GM23248 (cell line): ENCODE data around the gene INHBB.

Source experiments
- EZH2 ChIP-seq: fragments of 200-600 bp; sonication (generic); IDR thresholded peaks from 2 replicates; pipeline ENCODE4 v1.6.1; 2018; ENCODE audit warnings: antibody characterized with exemption, mild to moderate bottlenecking; ENCODE audit not compliant: insufficient read depth, poor library complexity, severe bottlenecking
- EZH2phosphoT487 ChIP-seq: fragments of 200-600 bp; sonication (generic); IDR thresholded peaks from 2 replicates; pipeline ENCODE4 v1.6.1; 2018; ENCODE audit warnings: antibody characterized with exemption, moderate library complexity, mild to moderate bottlenecking, low read depth; ENCODE audit not compliant: insufficient read depth

- TF ChIP-seq EZH2: no peak
- no peak for TF ChIP-seq EZH2phosphoT487
These were observed 13.0 kb downstream of the INHBB start for GRCh38 chr2:120358734-120359465.
